ENCODE results near the gene CACNA2D4.
A peak's percentile ranks its signal among the peaks of the same experiment; 100 is the strongest.

CACNA2D4 gene

DNA sequence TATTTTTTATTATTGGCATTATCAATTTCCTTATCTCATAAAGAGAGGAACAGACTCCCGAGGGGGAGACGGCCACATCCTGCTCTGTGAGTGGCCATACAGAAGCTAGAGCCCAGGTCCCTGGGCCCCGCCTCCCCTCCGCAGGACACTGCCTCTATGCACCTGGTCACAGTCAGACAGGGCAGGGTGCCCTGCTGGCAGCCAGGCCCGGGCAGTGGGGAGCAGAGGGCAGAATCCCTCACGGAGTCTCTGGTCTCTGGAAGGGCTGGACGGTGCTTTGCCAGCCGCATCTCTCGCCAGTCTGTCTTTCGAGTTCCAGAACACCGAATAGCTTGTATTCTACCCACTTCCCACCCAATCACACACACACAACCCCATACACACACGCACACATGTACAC lies 16.4 kb upstream of the CACNA2D4 start:
- DNase-seq (ENCODE audit: insufficient read length, low spot score) (no peak), FAIRE-seq (no peak)

GRCh38 chr12:1934068-1934467 lies 15.6 kb upstream of the CACNA2D4 start:
- FAIRE-seq (no peak), DNase-seq (ENCODE audit: insufficient read length, low spot score) (no peak)
- TF ChIP-seq POLR2AphosphoS5 (IDR thresholded peaks at IDR 0.05; ENCODE audit: low read depth, low read length) = no peak
- no peak for TF ChIP-seq SPI1 (IDR thresholded peaks at IDR 0.05; ENCODE audit: low read depth, low read length)
- TF ChIP-seq POLR2A (IDR thresholded peaks at IDR 0.05; ENCODE audit: low read depth, low read length) = no peak
- TF ChIP-seq PAX5 (IDR thresholded peaks at IDR 0.05; ENCODE audit: insufficient read depth, low read length, severe bottlenecking) = no peak
- TF ChIP-seq POU2F2 (IDR thresholded peaks at IDR 0.05; ENCODE audit: low read depth, low read length) = no peak
- TF ChIP-seq TAF1 (IDR thresholded peaks at IDR 0.05; ENCODE audit: low read depth, low read length) = no peak

More for the DNA sequence above, 16.4 kb upstream of the CACNA2D4 start:
- TF ChIP-seq POLR2AphosphoS5 (IDR thresholded peaks at IDR 0.05; ENCODE audit: low read depth, low read length) (no peak), POU2F2 (IDR thresholded peaks at IDR 0.05; ENCODE audit: low read depth, low read length) (no peak), POLR2A (IDR thresholded peaks at IDR 0.05; ENCODE audit: low read depth, low read length) (no peak), TAF1 (IDR thresholded peaks at IDR 0.05; ENCODE audit: low read depth, low read length) (no peak), SPI1 (IDR thresholded peaks at IDR 0.05; ENCODE audit: low read depth, low read length) (no peak), PAX5 (IDR thresholded peaks at IDR 0.05; ENCODE audit: insufficient read depth, low read length, severe bottlenecking) (no peak)

DNA sequence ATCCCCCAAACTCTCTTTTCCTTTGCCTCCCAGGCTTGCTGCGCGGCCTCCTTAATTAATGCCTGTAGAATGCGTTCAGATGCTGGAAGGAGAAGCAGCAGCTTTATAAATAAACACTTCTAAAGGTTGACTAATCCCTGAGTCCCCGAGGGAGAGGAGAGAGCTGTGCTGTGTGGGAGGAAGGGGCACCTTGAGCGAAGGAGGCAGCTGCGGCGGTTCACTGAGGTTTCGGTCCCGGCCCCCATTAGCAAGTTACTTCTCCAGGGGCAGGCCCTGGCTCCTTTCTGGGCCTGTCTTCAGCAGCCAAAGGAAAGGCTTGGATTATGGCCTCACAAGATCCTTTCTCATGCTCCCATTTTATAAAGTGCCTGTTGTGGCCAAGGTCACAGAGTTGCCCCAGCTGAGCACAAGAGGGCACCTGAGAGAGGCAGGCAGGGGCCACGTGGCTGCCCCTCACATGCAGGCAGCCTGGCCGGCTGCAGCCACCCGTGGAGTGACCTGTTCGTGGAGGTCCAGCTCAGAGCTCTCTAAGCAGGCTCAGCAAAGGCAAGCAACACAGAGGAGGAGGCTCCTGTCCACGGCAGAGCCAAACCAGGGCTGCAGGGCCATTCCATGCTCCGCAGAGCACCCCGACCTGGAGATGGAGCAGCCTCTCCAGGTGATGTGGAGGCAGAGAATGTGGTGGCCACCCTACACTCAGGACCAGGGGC lies 15.0 kb upstream of the CACNA2D4 start:
- TF ChIP-seq TAF1 (IDR thresholded peaks at IDR 0.05; ENCODE audit: low read depth, low read length) = no peak
- TF ChIP-seq SPI1 (IDR thresholded peaks at IDR 0.05; ENCODE audit: low read depth, low read length) = no peak
- no peak for TF ChIP-seq POLR2A (IDR thresholded peaks at IDR 0.05; ENCODE audit: low read depth, low read length)
- no peak for TF ChIP-seq PAX5 (IDR thresholded peaks at IDR 0.05; ENCODE audit: insufficient read depth, low read length, severe bottlenecking)
- no peak for TF ChIP-seq POLR2AphosphoS5 (IDR thresholded peaks at IDR 0.05; ENCODE audit: low read depth, low read length)
- no peak for TF ChIP-seq POU2F2 (IDR thresholded peaks at IDR 0.05; ENCODE audit: low read depth, low read length)
- peak; percentile 80 for FAIRE-seq
- peak; percentile 54 for DNase-seq (ENCODE audit: insufficient read length, low spot score)

- peak; percentile 26; the same call in 1 of the 2 replicates for TF ChIP-seq SPI1 (IDR thresholded peaks at IDR 0.05; ENCODE audit: low read depth, low read length)
- TF ChIP-seq POLR2A (IDR thresholded peaks at IDR 0.05; ENCODE audit: low read depth, low read length) = no peak
- no peak for TF ChIP-seq POLR2AphosphoS5 (IDR thresholded peaks at IDR 0.05; ENCODE audit: low read depth, low read length)
- no peak for TF ChIP-seq PAX5 (IDR thresholded peaks at IDR 0.05; ENCODE audit: insufficient read depth, low read length, severe bottlenecking)
- no peak for TF ChIP-seq TAF1 (IDR thresholded peaks at IDR 0.05; ENCODE audit: low read depth, low read length)
- TF ChIP-seq POU2F2 (IDR thresholded peaks at IDR 0.05; ENCODE audit: low read depth, low read length) = no peak
- DNase-seq (ENCODE audit: insufficient read length, low spot score) (no peak), FAIRE-seq (peak; percentile 92)
Measured at GRCh38 chr12:1932264-1932777, 13.9 kb upstream of the CACNA2D4 start.

DNA sequence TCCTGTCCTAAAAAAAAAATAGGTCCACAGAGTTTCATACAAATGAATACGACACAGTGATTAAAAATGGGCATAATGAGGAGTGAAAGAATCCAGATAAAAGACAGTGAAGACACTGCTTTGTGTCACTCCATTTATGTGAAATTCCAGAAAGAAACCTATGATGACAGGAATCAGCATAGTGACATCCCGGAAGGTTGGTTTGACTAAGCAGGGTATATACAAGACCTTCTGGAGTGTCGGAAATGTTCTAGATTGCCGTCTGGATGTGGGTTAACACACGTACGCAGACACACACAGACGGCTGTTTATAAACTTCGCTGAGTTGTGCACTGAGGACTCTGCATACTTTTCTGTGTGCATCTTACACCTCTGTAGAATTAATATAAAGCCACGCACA lies 13.2 kb upstream of the CACNA2D4 start:
- FAIRE-seq (no peak), DNase-seq (ENCODE audit: insufficient read length, low spot score) (no peak)
- no peak for TF ChIP-seq TAF1 (IDR thresholded peaks at IDR 0.05; ENCODE audit: low read depth, low read length)
- TF ChIP-seq POLR2A (IDR thresholded peaks at IDR 0.05; ENCODE audit: low read depth, low read length) = no peak
- no peak for TF ChIP-seq POLR2AphosphoS5 (IDR thresholded peaks at IDR 0.05; ENCODE audit: low read depth, low read length)
- TF ChIP-seq POU2F2 (IDR thresholded peaks at IDR 0.05; ENCODE audit: low read depth, low read length) = no peak
- TF ChIP-seq SPI1 (IDR thresholded peaks at IDR 0.05; ENCODE audit: low read depth, low read length) = no peak
- no peak for TF ChIP-seq PAX5 (IDR thresholded peaks at IDR 0.05; ENCODE audit: insufficient read depth, low read length, severe bottlenecking)

DNA sequence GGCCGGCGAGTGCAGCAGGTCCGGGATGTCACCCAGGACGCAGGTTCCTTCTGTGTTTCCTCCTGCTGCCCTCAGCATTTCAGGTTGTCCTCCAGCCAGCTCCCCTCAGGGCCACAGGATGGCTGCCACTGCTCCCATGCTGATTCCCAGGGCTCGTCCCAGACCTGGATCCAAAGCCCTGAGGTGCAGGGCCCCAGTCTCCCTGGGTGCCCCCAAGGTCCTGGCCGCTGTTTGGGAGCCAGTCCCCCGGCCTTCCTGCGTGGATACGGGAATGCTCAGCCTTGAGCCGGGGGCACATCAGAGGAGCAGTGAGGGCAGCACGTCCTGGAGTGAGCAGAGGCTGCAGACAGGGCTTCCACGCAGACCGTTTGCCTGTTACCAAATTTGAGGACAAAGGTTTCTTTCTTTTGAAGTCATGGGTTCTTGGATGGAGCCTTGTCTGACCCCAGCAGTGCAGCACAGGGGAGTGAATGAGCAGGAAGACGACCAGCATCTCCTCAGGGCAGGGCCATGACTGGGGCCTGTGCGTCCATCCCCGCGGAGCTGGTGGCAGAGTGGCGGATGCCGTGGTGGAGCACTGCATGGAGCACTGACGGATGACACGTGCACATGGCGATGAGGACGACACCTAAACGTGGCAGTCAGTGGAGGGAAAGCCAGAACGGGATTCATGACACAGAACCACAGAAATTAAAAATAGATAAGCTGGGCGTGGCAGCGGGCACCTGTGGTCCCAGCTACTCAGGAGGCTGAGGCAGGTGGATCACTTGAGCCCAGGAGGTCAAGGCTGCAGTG lies 12.5 kb upstream of the CACNA2D4 start:
- DNase-seq (ENCODE audit: insufficient read length, low spot score) = no peak
- TF ChIP-seq PAX5 (IDR thresholded peaks at IDR 0.05; ENCODE audit: insufficient read depth, low read length, severe bottlenecking) (no peak), SPI1 (IDR thresholded peaks at IDR 0.05; ENCODE audit: low read depth, low read length) (no peak), POU2F2 (IDR thresholded peaks at IDR 0.05; ENCODE audit: low read depth, low read length) (no peak), TAF1 (IDR thresholded peaks at IDR 0.05; ENCODE audit: low read depth, low read length) (no peak), POLR2A (IDR thresholded peaks at IDR 0.05; ENCODE audit: low read depth, low read length) (no peak), POLR2AphosphoS5 (IDR thresholded peaks at IDR 0.05; ENCODE audit: low read depth, low read length) (no peak)
- FAIRE-seq = no peak

GRCh38 chr12:1929985-1930802 lies 11.7 kb upstream of the CACNA2D4 start:
- DNase-seq (ENCODE audit: insufficient read length, low spot score) (no peak), FAIRE-seq (no peak)
- no peak for TF ChIP-seq PAX5 (IDR thresholded peaks at IDR 0.05; ENCODE audit: insufficient read depth, low read length, severe bottlenecking)
- TF ChIP-seq TAF1 (IDR thresholded peaks at IDR 0.05; ENCODE audit: low read depth, low read length) = no peak
- peak; percentile 58 for TF ChIP-seq SPI1 (IDR thresholded peaks at IDR 0.05; ENCODE audit: low read depth, low read length)

- FAIRE-seq (no peak), DNase-seq (ENCODE audit: insufficient read length, low spot score) (no peak)
- TF ChIP-seq TAF1 (IDR thresholded peaks at IDR 0.05; ENCODE audit: low read depth, low read length) = no peak
- no peak for TF ChIP-seq POLR2A (IDR thresholded peaks at IDR 0.05; ENCODE audit: low read depth, low read length)
- TF ChIP-seq POLR2AphosphoS5 (IDR thresholded peaks at IDR 0.05; ENCODE audit: low read depth, low read length) = no peak
- TF ChIP-seq SPI1 (IDR thresholded peaks at IDR 0.05; ENCODE audit: low read depth, low read length) = no peak
- no peak for TF ChIP-seq PAX5 (IDR thresholded peaks at IDR 0.05; ENCODE audit: insufficient read depth, low read length, severe bottlenecking)
- TF ChIP-seq POU2F2 (IDR thresholded peaks at IDR 0.05; ENCODE audit: low read depth, low read length) = no peak
Measured at GRCh38 chr12:1929241-1929984, 11.0 kb upstream of the CACNA2D4 start.

All from GM12891 (cell line).